ENCODE results near the gene HLA-DOB.

Gene HLA-DOB

GRCh38 chr6:32816746-32817204, at the start of gene HLA-DOB:
TSS of gene HLA-DOB (minus strand) at chr6:32817002. CDS start at chr6:32816951, 51 bp downstream.
- peak; percentile 40 for DNase-seq

- DNase-seq = no peak
These were observed 49.1 kb upstream of the HLA-DOB start for GRCh38 chr6:32865724-32866443.

- DNase-seq = no peak
These were observed 45.9 kb upstream of the HLA-DOB start for GRCh38 chr6:32862725-32863124.

- DNase-seq = no peak
These were observed 43.9 kb upstream of the HLA-DOB start for GRCh38 chr6:32860674-32861073.

GRCh38 chr6:32858194-32858593, 41.4 kb upstream of the HLA-DOB start:
- DNase-seq = no peak

- no peak for DNase-seq
These were observed 40.5 kb upstream of the HLA-DOB start for GRCh38 chr6:32857156-32857891.

- DNase-seq = no peak
These were observed 38.8 kb upstream of the HLA-DOB start for GRCh38 chr6:32855467-32856174.

- peak; percentile 65 for DNase-seq
These were observed 37.8 kb upstream of the HLA-DOB start for GRCh38 chr6:32854376-32855178.

- peak; percentile 96 for DNase-seq
These were observed 37.0 kb upstream of the HLA-DOB start, which contains the start of the genes PSMB9 and TAP1 for GRCh38 chr6:32853541-32854375. TSS of gene PSMB9 (plus strand) at chr6:32854192. CDS start at chr6:32854230, 38 bp downstream. TSS of gene TAP1 (minus strand) at chr6:32853704. CDS start at chr6:32853636, 68 bp downstream.

GRCh38 chr6:32852844-32853540, 36.2 kb upstream of the HLA-DOB start:
- DNase-seq = peak; percentile 57

- DNase-seq = peak; percentile 47
These were observed 35.4 kb upstream of the HLA-DOB start for GRCh38 chr6:32852018-32852843.

GRCh38 chr6:32851025-32851424, 34.2 kb upstream of the HLA-DOB start:
- DNase-seq = no peak

GRCh38 chr6:32849126-32849525, 32.3 kb upstream of the HLA-DOB start:
- no peak for DNase-seq

GRCh38 chr6:32847795-32848194, 31.0 kb upstream of the HLA-DOB start:
- no peak for DNase-seq

GRCh38 chr6:32847004-32847403, 30.2 kb upstream of the HLA-DOB start:
- DNase-seq = no peak

GRCh38 chr6:32845384-32845884, 28.6 kb upstream of the HLA-DOB start:
- DNase-seq = peak; percentile 59

GRCh38 chr6:32844839-32845383, 28.1 kb upstream of the HLA-DOB start:
- DNase-seq = peak; percentile 53

- peak; percentile 98 for DNase-seq
These were observed 27.4 kb upstream of the HLA-DOB start, which contains the start of gene PSMB8 for GRCh38 chr6:32843979-32844838. TSS of gene PSMB8 (minus strand) at chr6:32844047. CDS start at chr6:32843996, 51 bp downstream.
